ENCODE results near the gene SAFB. TPM values are rescaled to one million over a fixed set of nuclear protein-coding genes. Genes with fewer than 3 reads are reported as not detected.

The SAFB gene
- total and polyA plus RNA-seq, 2 of the 4 experiments (the other 2 are of a cell fraction) = 18.5 to 41.2 TPM

DNA sequence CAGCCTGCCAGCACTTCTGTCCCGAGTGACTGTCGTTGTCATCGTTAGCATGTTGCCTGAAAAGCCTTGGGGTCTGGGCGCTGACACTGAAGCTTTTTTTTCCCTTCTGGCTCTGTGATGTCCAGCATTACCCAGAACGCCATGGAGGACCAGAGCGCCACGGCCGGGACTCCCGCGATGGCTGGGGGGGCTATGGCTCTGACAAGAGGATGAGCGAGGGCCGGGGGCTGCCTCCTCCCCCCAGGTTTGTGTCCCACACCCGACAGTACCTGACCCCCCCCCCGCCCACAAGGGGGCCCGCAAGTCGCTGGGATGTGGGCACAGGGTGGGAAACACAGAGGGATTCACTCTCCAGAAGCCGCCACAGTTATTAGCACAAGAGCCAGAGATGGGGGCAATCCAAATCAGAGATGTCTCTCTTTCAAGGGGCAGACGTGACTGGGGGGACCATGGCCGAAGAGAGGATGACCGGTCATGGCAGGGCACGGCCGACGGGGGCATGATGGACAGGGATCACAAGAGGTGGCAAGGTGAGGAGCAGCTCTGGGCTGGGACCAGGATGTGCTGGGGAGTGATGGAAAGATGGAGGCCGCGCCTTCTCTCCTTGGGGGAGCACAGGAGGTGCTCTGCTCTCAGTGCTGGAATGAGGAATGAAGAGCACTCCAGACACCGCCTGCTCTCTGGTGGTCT, 44.2 kb downstream of the SAFB start:
- CTCF ChIA-PET = no interaction called here
- WGBS, 2 experiments (ENCODE audit: extremely low coverage in 2 of 2, insufficient read length in 1 of 2) = 94% methylated on average over 11 of the region's 26 CpGs; no CpG with 5 or more reads in 1 of the 2 experiments
- Histone ChIP-seq H4K20me1 (ENCODE audit: insufficient read depth, low read length) (peaks cover 35% of the 10 kb centered on the region), H2BK120ac (ENCODE audit: low read depth, low read length) (no peak overlapping the region), H2AFZ (replicated peaks; ENCODE audit: low read length, poor library complexity) (no peak overlapping the region), H4K91ac (ENCODE audit: insufficient read depth, low read depth, low read length) (no peak overlapping the region), H2AK9ac (replicated peaks; ENCODE audit: low read depth, low read length, poor library complexity) (peak overlapping the region; percentile 42), H2BK15ac (ENCODE audit: low read depth, low read length) (no peak overlapping the region), H3K79me1 (ENCODE audit: low read depth in 1 of 2, low read length in 2 of 2) (peaks cover 3 to 55% of the 10 kb centered on the region in 2 experiments; a peak in 3 of 4 replicates), H2AK5ac (ENCODE audit: low read depth, low read length) (no peak overlapping the region), H3K9me3 (ENCODE audit: control insufficient read depth, insufficient read depth, low read length) (no peaks in the 10 kb centered on the region), H3K56ac (ENCODE audit: extremely low read depth, insufficient read depth, low read length) (no peak overlapping the region), H3K27ac (ENCODE audit: insufficient read depth, low read length) (no peak overlapping the region), H3K23ac (ENCODE audit: low read depth, low read length) (no peak overlapping the region), H3K4me3 (ENCODE audit: insufficient read depth, low read depth, low read length) (no peak overlapping the region), H2BK20ac (ENCODE audit: low read depth, low read length) (no peak overlapping the region), H4K5ac (ENCODE audit: low read depth, low read length) (no peak overlapping the region), H3K14ac (replicated peaks; ENCODE audit: low read depth, low read length) (no peak overlapping the region), H2BK5ac (ENCODE audit: low read depth, low read length, poor library complexity, severe bottlenecking) (no peak overlapping the region), H3K27me3 (ENCODE audit: control insufficient read depth, insufficient read depth, low read length) (no peaks in the 10 kb centered on the region), H3K36me3 (ENCODE audit: control insufficient read depth, insufficient read depth, low read length) (peaks cover 69% of the 10 kb centered on the region), H3K4me1 (ENCODE audit: control insufficient read depth, insufficient read depth, low read length) (no peaks in the 10 kb centered on the region), H3K4me2 (ENCODE audit: low read depth, low read length) (no peak overlapping the region), H4K8ac (ENCODE audit: low read depth in 2 of 2, low read length in 2 of 2) (no peak overlapping the region), H3K4ac (ENCODE audit: low read depth, low read length) (no peak overlapping the region), H3K9me1 (ENCODE audit: insufficient read depth, low read length) (peaks cover 6% of the 10 kb centered on the region; the same call in 1 of the 2 replicates), H3K9ac (ENCODE audit: low read depth, low read length) (no peak overlapping the region), H3K18ac (ENCODE audit: low read depth, low read length) (no peak overlapping the region)
- intact Hi-C loops (cut with micrococcal nuclease) = loop anchor here (5.0 kb wide), 1 partner anchor 45 kb away; the partner anchor contains the start of genes SAFB and SAFB2
- dilution Hi-C loops (cut with HindIII; ENCODE audit: low sequenced_read_pairs, unreplicated experiment) = no loop called here
- no TSS peak for BruUV-seq (replicated peaks)
- POLR2A ChIA-PET (ENCODE audit: unreplicated experiment) = no interaction called here
- no peak for ATAC-seq (ENCODE audit: low read depth)
- in situ Hi-C loops (cut with MboI; ENCODE audit: low sequenced_read_pairs) = no loop called here
- DNase-seq = no peak
- TF ChIP-seq SMC3 (IDR thresholded peaks at IDR 0.05; ENCODE audit: low read depth, low read length) (no peak), POLR2A (IDR thresholded peaks at IDR 0.05; ENCODE audit: low read depth, low read length) (no peak), NFE2L2 (IDR thresholded peaks at IDR 0.05; ENCODE audit: low read depth, low read length) (no peak)
